Trophoblast cell (in vitro differentiated cells and primary cell): ENCODE data around the gene ALS2CL.

Source experiments
- DNase-seq, 2 donors: peaks; one replicate each; pipeline ENCODE4 v3.0.0-alpha.2; 2016
- H2AFZ ChIP-seq: 2 replicates; pipeline ENCODE4 v1.6.1; 2013; ENCODE audit warnings: low read length, moderate library complexity, mild to moderate bottlenecking; ENCODE audit not compliant: insufficient read depth, poor library complexity
- H2AK5ac ChIP-seq: 2 replicates; pipeline ENCODE4 v1.6.1; 2013; ENCODE audit warnings: mild to moderate bottlenecking, low read length
- H2BK120ac ChIP-seq: 2 replicates; pipeline ENCODE4 v1.6.1; 2013; ENCODE audit warnings: low read length, mild to moderate bottlenecking, moderate library complexity; ENCODE audit not compliant: insufficient read depth, poor library complexity
- H2BK12ac ChIP-seq: 2 replicates; pipeline ENCODE4 v1.6.1; 2013; ENCODE audit warnings: mild to moderate bottlenecking, low read length, moderate library complexity
- H2BK5ac ChIP-seq: 2 replicates; pipeline ENCODE4 v1.6.1; 2013; ENCODE audit warnings: low read length, low read depth, moderate library complexity, mild to moderate bottlenecking; ENCODE audit not compliant: poor library complexity
- H3K14ac ChIP-seq: 2 replicates; pipeline ENCODE4 v1.6.1; 2013; ENCODE audit warnings: mild to moderate bottlenecking, low read length
- H3K18ac ChIP-seq: 2 replicates; pipeline ENCODE4 v1.6.1; 2013; ENCODE audit warnings: mild to moderate bottlenecking, low read length
- H3K23ac ChIP-seq: 2 replicates; pipeline ENCODE4 v1.6.1; 2013; ENCODE audit warnings: low read length
- H3K27ac ChIP-seq: 2 replicates; pipeline ENCODE4 v1.5.1; 2013; ENCODE audit warnings: low read depth, mild to moderate bottlenecking, inconsistent platforms, low read length, moderate library complexity
- H3K27me3 ChIP-seq: 2 replicates; pipeline ENCODE4 v1.6.1; 2013; ENCODE audit warnings: inconsistent platforms, mild to moderate bottlenecking, low read length, moderate library complexity; ENCODE audit not compliant: insufficient read depth
- H3K36me3 ChIP-seq, 2 experiments: 1 replicate in 1 of 2; 2 replicates in 1 of 2; pipeline ENCODE4 v1.6.1; 2013; ENCODE audit warnings: low read length in 2 of 2, mild to moderate bottlenecking in 2 of 2, moderate library complexity in 1 of 2; ENCODE audit not compliant: insufficient read depth in 2 of 2, control insufficient read depth in 1 of 2
- H3K4ac ChIP-seq: 2 replicates; pipeline ENCODE4 v1.6.1; 2013; ENCODE audit warnings: low read depth, mild to moderate bottlenecking, low read length, moderate library complexity
- H3K4me1 ChIP-seq, 2 experiments: 1 replicate in 1 of 2; 2 replicates in 1 of 2; pipeline ENCODE4 v1.6.1; 2013; ENCODE audit warnings: low read length in 2 of 2, mild to moderate bottlenecking in 2 of 2, moderate library complexity in 1 of 2; ENCODE audit not compliant: insufficient read depth in 2 of 2, control insufficient read depth in 1 of 2
- H3K4me2 ChIP-seq: 2 replicates; pipeline ENCODE4 v1.6.1; 2013; ENCODE audit warnings: inconsistent platforms, mild to moderate bottlenecking, low read length, moderate library complexity
- H3K4me3 ChIP-seq: 2 replicates; pipeline ENCODE4 v1.5.1; 2013; ENCODE audit warnings: mild to moderate bottlenecking, low read depth, low read length, inconsistent platforms
- H3K79me1 ChIP-seq: one replicate; pipeline ENCODE4 v1.6.1; 2013; ENCODE audit warnings: low read length
- H3K79me2 ChIP-seq: 2 replicates; pipeline ENCODE4 v1.6.1; 2013; ENCODE audit warnings: low read length, mild to moderate bottlenecking; ENCODE audit not compliant: control insufficient read depth, insufficient read depth, poor library complexity
- H3K9ac ChIP-seq: 2 replicates; pipeline ENCODE4 v1.6.1; 2013; ENCODE audit warnings: mild to moderate bottlenecking, low read length
- H3K9me3 ChIP-seq: 2 replicates; pipeline ENCODE4 v1.6.1; 2013; ENCODE audit warnings: low read depth, mild to moderate bottlenecking, control low read depth, inconsistent platforms, low read length; ENCODE audit not compliant: insufficient read depth
- H4K12ac ChIP-seq: 2 replicates; pipeline ENCODE4 v1.6.1; 2013; ENCODE audit warnings: low read depth, mild to moderate bottlenecking, low read length, moderate library complexity
- H4K8ac ChIP-seq: 2 replicates; pipeline ENCODE4 v1.6.1; 2013; ENCODE audit warnings: low read depth, mild to moderate bottlenecking, low read length, moderate library complexity
- H4K91ac ChIP-seq: one replicate; pipeline ENCODE4 v1.6.1; 2013; ENCODE audit warnings: low read depth, mild to moderate bottlenecking, low read length, moderate library complexity
- WGBS: extraction: QIAGEN DNeasy Blood & Tissue Kit; methylation state at CpG from one replicate; pipeline ENCODE4 v1.1.7; 2013; ENCODE audit warnings: missing lambda C conversion rate; ENCODE audit not compliant: insufficient read length, insufficient coverage; ENCODE audit errors: extremely low coverage; 5-methylcytosine and 5-hydroxymethylcytosine counted together

ALS2CL gene

DNA sequence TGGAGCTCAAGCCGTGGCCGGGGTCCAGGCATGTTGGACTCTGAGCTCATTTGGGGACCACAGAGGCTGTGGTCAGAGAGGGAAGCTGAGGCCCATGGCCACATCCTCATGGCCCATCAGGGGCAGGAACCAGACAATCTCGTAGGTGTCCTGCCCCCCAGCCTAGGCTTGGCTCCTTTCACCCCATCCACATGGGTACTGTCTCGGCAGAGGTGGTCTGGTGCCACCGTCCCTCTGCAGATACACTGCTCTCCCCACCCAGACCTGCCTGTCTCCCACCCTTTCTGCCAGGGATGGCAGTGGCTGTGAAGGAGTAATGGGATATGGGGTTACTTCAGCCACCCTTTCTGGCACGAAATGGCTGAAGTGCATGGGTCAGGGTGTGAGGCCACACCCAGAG lies 16.2 kb upstream of the ALS2CL start:
- no peak overlapping the region for H2BK120ac ChIP-seq
- no peak overlapping the region for H4K91ac ChIP-seq

DNA sequence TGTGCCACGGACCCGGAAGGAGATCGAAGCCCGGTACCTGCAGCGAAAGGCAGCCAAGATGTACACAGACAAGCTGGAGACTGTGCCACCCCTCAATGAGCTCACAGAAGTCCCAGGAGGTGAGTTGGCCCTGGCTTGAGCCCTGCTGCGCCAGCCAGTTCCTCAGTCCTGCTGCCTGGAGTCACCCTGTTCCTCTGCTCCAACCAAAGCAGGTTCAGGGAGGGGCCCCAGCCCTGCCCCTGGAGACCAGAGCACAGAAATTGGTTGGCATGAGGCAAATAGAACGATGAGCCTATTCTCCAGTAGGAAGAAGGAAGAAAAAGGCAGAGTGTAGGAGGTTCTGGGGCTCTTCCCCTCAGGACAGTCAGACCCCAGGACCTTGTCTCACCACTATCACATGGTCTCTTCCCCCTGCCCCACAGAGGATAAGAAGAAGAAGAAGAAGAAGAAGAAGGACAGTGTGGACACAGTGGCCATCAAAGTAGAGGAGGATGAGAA lies 15.7 kb upstream of the ALS2CL start:
- Histone ChIP-seq H3K27ac (no peak overlapping the region), H3K9me3 (peaks cover 6% of the 10 kb centered on the region), H4K12ac (no peak overlapping the region), H3K79me1 (peaks cover 4% of the 10 kb centered on the region), H3K4me1 (peaks cover 26 to 29% of the 10 kb centered on the region in 2 experiments), H3K27me3 (no peaks in the 10 kb centered on the region), H3K4me2 (no peak overlapping the region), H3K36me3 (no peaks in the 10 kb centered on the region), H2BK120ac (no peak overlapping the region), H2BK12ac (no peak overlapping the region), H3K14ac (no peak overlapping the region), H3K79me2 (no peaks in the 10 kb centered on the region), H3K9ac (no peak overlapping the region), H2AFZ (no peak overlapping the region), H2AK5ac (no peak overlapping the region), H4K8ac (no peak overlapping the region), H3K4ac (no peak overlapping the region), H3K4me3 (no peak overlapping the region), H2BK5ac (no peak overlapping the region), H3K23ac (no peak overlapping the region), H4K91ac (no peak overlapping the region), H3K18ac (no peak overlapping the region)
- WGBS, result no CpG with 5 or more reads among the region's 7 CpGs
- no peak for DNase-seq

More for the DNA sequence above, 16.2 kb upstream of the ALS2CL start:
- H2AFZ ChIP-seq, result no peak overlapping the region
- peaks cover 4% of the 10 kb centered on the region for H3K79me1 ChIP-seq
- H2BK5ac ChIP-seq, result no peak overlapping the region
- no peak overlapping the region for H2BK12ac ChIP-seq
- no peak overlapping the region for H4K12ac ChIP-seq
- no peak overlapping the region for H3K23ac ChIP-seq
- peaks cover 7% of the 10 kb centered on the region for H3K9me3 ChIP-seq
- no peak overlapping the region for H4K8ac ChIP-seq
- no peak overlapping the region for H3K4me3 ChIP-seq
- no peak overlapping the region for H3K4me2 ChIP-seq
- H3K79me2 ChIP-seq, result no peaks in the 10 kb centered on the region
- no peaks in the 10 kb centered on the region for H3K36me3 ChIP-seq
- H3K27ac ChIP-seq, result no peak overlapping the region
- H3K27me3 ChIP-seq, result no peaks in the 10 kb centered on the region
- peaks cover 26 to 29% of the 10 kb centered on the region in 2 experiments for H3K4me1 ChIP-seq
- no peak overlapping the region for H3K9ac ChIP-seq
- no peak overlapping the region for H3K4ac ChIP-seq
- H3K18ac ChIP-seq, result no peak overlapping the region
- no peak overlapping the region for H2AK5ac ChIP-seq
- DNase-seq, result no peak
- WGBS, result no CpG with 5 or more reads among the region's 6 CpGs
- no peak overlapping the region for H3K14ac ChIP-seq

DNA sequence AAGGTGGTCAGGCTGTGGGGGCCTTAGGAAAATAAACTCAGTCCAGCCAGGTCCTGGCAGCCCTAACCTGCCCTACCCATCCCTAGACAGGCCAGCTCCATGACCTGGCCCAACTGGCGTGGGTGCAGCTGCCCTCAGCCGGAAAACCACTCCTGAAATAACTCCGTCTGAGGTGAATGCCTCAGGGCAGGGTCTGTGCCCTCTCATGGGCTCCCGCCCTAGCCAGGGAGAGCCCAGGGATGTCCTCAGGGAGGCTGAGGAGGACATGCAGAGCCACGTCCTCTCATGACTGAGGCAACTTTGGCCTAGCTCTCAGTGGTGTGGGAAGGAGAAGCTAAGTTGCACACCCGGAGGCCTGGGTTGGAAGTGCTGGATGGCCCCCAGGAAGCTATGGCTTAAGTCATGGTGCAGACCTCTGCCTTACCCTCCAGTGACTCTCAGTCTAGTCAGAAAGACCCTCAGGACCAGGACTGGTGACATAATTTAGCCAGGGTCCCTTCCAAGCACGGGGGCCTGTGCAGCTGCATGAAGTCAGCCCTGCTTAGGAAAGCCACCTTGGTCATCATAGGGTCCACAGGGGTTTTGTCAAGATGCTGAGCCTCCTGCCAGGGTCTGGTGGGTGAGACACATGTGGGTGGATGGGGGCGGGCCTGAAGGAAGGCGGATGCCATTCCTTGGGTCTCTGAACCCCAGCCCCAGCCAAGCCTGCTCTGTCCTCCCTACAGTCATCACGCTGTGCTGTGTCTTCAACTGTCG lies 15.1 kb upstream of the ALS2CL start:
- peaks cover 3% of the 10 kb centered on the region for H3K9me3 ChIP-seq
- H3K18ac ChIP-seq, result no peak overlapping the region
- H3K27me3 ChIP-seq, result no peaks in the 10 kb centered on the region
- no peak overlapping the region for H2BK120ac ChIP-seq
- no peak overlapping the region for H2BK5ac ChIP-seq
- no peak for DNase-seq
- WGBS, result no CpG with 5 or more reads among the region's 11 CpGs
- H3K9ac ChIP-seq, result no peak overlapping the region
- no peak overlapping the region for H2AK5ac ChIP-seq
- no peak overlapping the region for H2BK12ac ChIP-seq
- no peak overlapping the region for H3K4me2 ChIP-seq
- no peak overlapping the region for H4K91ac ChIP-seq
- H2AFZ ChIP-seq, result no peak overlapping the region
- no peak overlapping the region for H3K23ac ChIP-seq
- no peak overlapping the region for H3K27ac ChIP-seq
- no peak overlapping the region for H4K8ac ChIP-seq
- H3K4ac ChIP-seq, result no peak overlapping the region
- peaks cover 4% of the 10 kb centered on the region for H3K79me1 ChIP-seq
- no peak overlapping the region for H4K12ac ChIP-seq
- no peaks in the 10 kb centered on the region for H3K79me2 ChIP-seq
- peaks cover 26 to 29% of the 10 kb centered on the region in 2 experiments for H3K4me1 ChIP-seq
- peak overlapping the region; percentile 14 for H3K14ac ChIP-seq
- no peaks in the 10 kb centered on the region for H3K36me3 ChIP-seq
- H3K4me3 ChIP-seq, result no peak overlapping the region

DNA sequence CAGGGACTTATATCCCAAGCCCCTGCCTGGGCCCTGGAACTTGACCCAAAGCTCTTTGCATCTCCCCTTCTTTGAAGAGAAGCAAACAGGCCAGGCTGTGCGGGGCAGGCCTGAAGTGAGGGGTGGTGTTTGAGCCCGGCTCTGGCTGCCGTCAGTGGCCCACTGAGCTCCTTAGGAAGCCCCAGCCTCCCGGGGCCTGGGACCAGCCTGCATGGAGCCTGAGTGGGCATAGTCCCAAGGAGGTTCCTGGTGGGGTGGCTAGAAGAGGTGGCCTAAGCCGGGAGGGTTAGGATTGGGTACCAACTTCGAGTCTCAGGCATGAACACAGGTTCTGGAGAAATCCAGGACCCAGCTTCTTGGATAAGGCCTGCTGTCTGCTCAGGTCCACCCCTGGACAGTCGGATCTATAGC lies 14.1 kb upstream of the ALS2CL start:
- no peak overlapping the region for H3K4ac ChIP-seq
- no peak overlapping the region for H2BK5ac ChIP-seq
- no peak overlapping the region for H3K18ac ChIP-seq
- no peaks in the 10 kb centered on the region for H3K79me2 ChIP-seq
- H2AK5ac ChIP-seq, result no peak overlapping the region
- no peak overlapping the region for H3K23ac ChIP-seq
- H2AFZ ChIP-seq, result no peak overlapping the region
- DNase-seq, result no peak
- H3K4me1 ChIP-seq, result peaks cover 26 to 29% of the 10 kb centered on the region in 2 experiments
- no peak overlapping the region for H4K12ac ChIP-seq
- no peak overlapping the region for H2BK120ac ChIP-seq
- no peaks in the 10 kb centered on the region for H3K27me3 ChIP-seq
- no peak overlapping the region for H3K4me3 ChIP-seq
- H3K79me1 ChIP-seq, result peaks cover 4% of the 10 kb centered on the region
- peak overlapping the region; percentile 9 for H2BK12ac ChIP-seq
- no peak overlapping the region for H4K8ac ChIP-seq
- H3K4me2 ChIP-seq, result no peak overlapping the region
- no peak overlapping the region for H3K27ac ChIP-seq
- H3K14ac ChIP-seq, result no peak overlapping the region
- H3K36me3 ChIP-seq, result no peaks in the 10 kb centered on the region
- no peak overlapping the region for H4K91ac ChIP-seq
- no peak overlapping the region for H3K9ac ChIP-seq
- WGBS, result no CpG with 5 or more reads among the region's 7 CpGs
- H3K9me3 ChIP-seq, result peaks cover 3% of the 10 kb centered on the region
